Adrenal gland (tissue), 12 donors: ENCODE results near the gene FCN2. TPM values are rescaled to one million over a fixed set of nuclear protein-coding genes. Genes with fewer than 3 reads are reported as not detected.

Source experiments
- DNase-seq, 7 donors: peaks; one replicate each; pipeline ENCODE4 v3.0.0-alpha.2; 2019 to 2020
- H3K27ac ChIP-seq, 5 donors: fragments of 200-600 bp; sonication (generic) in 4 of 5; 1 replicate in 3 of 5; 2 replicates in 2 of 5; pipeline versions ENCODE4 v1.5.1 to v1.8.0; 2016 to 2020; ENCODE audit warnings: mild to moderate bottlenecking in 1 of 5
- H3K27me3 ChIP-seq: fragments of 200-600 bp; 2 replicates; pipeline ENCODE4 v1.8.0; 2021
- H3K36me3 ChIP-seq, 2 donors: fragments of 200-600 bp; replicated peaks in 1 of 2; 1 replicate in 1 of 2; 2 replicates in 1 of 2; pipeline versions ENCODE4 v1.5.1 to v1.8.0; 2018 to 2022
- H3K4me1 ChIP-seq, 2 donors: fragments of 200-600 bp; replicated peaks in 1 of 2; 1 replicate in 1 of 2; 2 replicates in 1 of 2; pipeline versions ENCODE4 v1.5.1 to v1.8.0; 2018 to 2021
- H3K4me3 ChIP-seq, 4 donors: fragments of 200-600 bp; sonication (generic) in 3 of 4; one replicate each; pipeline ENCODE4 v1.5.1; 2016 to 2018
- H3K9me3 ChIP-seq, 3 donors: fragments of 200-600 bp; sonication (generic) in 1 of 3; replicated peaks in 1 of 3; 1 replicate in 2 of 3; 2 replicates in 1 of 3; pipeline versions ENCODE4 v1.5.1 to v1.8.0; 2016 to 2021
- CTCF ChIP-seq, 6 experiments: fragments of 450-650 bp in 4 of 6; fragments of 200-600 bp in 2 of 6; sonication (generic) in 1 of 6; IDR thresholded peaks; 1 replicate in 5 of 6; 2 replicates in 1 of 6; pipeline versions ENCODE4 v1.5.1 to v1.8.0; 2016 to 2021; ENCODE audit warnings: antibody characterized with exemption in 6 of 6, mild to moderate bottlenecking in 2 of 6, moderate library complexity in 1 of 6
- POLR2A ChIP-seq, 2 donors: fragments of 450-650 bp; IDR thresholded peaks; one replicate each; pipeline ENCODE4 v1.6.1; 2017; ENCODE audit warnings: antibody characterized with exemption in 2 of 2, mild to moderate bottlenecking in 2 of 2, moderate library complexity in 1 of 2
- whole genome bisulfite sequencing, 4 donors: extraction: QIAGEN DNeasy Blood & Tissue Kit in 2 of 4; methylation state at CpG; one replicate each; pipeline versions ENCODE4 v1.1.5 to v1.1.7; 2013 to 2017; 5-methylcytosine and 5-hydroxymethylcytosine counted together
- intact Hi-C, 2 donors: fragments of 100-400 bp; cut with DNase I; formaldehyde crosslinking; loops; one replicate each; pipeline versions ENCODE4 v1.14.1 to v1.15.0; 2022 to 2023
- polyA plus RNA-seq, 3 donors: library from polyadenylated mRNA; stranded (reverse); fragments of 200-250 nt in 2 of 3; fragments of 350-450 nt in 1 of 3; fragmentation: Illumina TruSeq in 1 of 3; extraction: RNeasy Lipid Tissue Mini Kit (QIAGEN cat#74804) in 1 of 3; gene quantifications; one replicate each; pipeline ENCODE4 v1.2.3, GENCODE V29; 2013 to 2014
- total RNA-seq, 9 donors: library from RNA; depleted of rRNA in 4 of 9; stranded (reverse); fragments of >200 nt in 4 of 9; fragments of 120-200 nt in 1 of 9; fragmentation: NEBNext Ultra II Directional in 1 of 9; extraction: Animal tissue kit (Norgen Biotek cat#: 25700) in 1 of 9; gene quantifications; one replicate each; pipeline versions ENCODE4 v1.1.0 to v1.2.4, GENCODE V29; 2013 to 2023
- donor health status: healthy with polysubstance abuse.
- donor health status: Bipolar disorder and iron deficiency.
- donor health status: DM: yes; HTN: yes; CAD: no.
- donor health status: DM: no; HTN: no; CAD: no.
- donor health status: DM: no; HTN: no; CAD: no.
- donor health status: DM: yes; HTN: yes; CAD: no.

FCN2 gene
- total and polyA plus RNA-seq, 12 donors = 6.7 to 99.6 (median 31.2) TPM

- WGBS, 4 donors = 83 to 92% (median 86%) methylated on average over 3 of the region's 3 CpGs
- no peak for DNase-seq
- H3K27ac ChIP-seq = no peak overlapping the region
- TF ChIP-seq CTCF (IDR thresholded peaks at IDR 0.05) = no peak
- H3K27me3 ChIP-seq = no peaks in the 10 kb centered on the region
- H3K36me3 ChIP-seq = peaks cover 0 to 4% of the 10 kb centered on the region in 2 donors
- no peaks in the 10 kb centered on the region for H3K4me1 ChIP-seq
- intact Hi-C loops = no loop called here
- no peak overlapping the region for H3K4me3 ChIP-seq
- H3K9me3 ChIP-seq = no peaks in the 10 kb centered on the region
Observed at GRCh38 chr9:134847138-134847537, 33.5 kb upstream of the FCN2 start.

- Histone ChIP-seq H3K27ac (no peak overlapping the region), H3K4me3 (no peak overlapping the region), H3K27me3 (no peaks in the 10 kb centered on the region), H3K9me3 (no peaks in the 10 kb centered on the region), H3K36me3 (no peaks in the 10 kb centered on the region), H3K4me1 (no peaks in the 10 kb centered on the region)
- WGBS, 4 donors = 65 to 75% (median 70%) methylated on average over 11 to 16 of the region's 16 CpGs
- intact Hi-C loops = no loop called here
- DNase-seq = peak in 1 of 7 donors; percentile 11
- TF ChIP-seq POLR2A (IDR thresholded peaks at IDR 0.05) (no peak), CTCF (IDR thresholded peaks at IDR 0.05) (no peak)
Observed at GRCh38 chr9:134847752-134848432, 32.7 kb upstream of the FCN2 start.

- no peak overlapping the region for H3K27ac ChIP-seq
- DNase-seq = peak in 1 of 7 donors; percentile 5
- no peaks in the 10 kb centered on the region for H3K4me1 ChIP-seq
- no peaks in the 10 kb centered on the region for H3K36me3 ChIP-seq
- H3K4me3 ChIP-seq = no peak overlapping the region
- H3K9me3 ChIP-seq = no peaks in the 10 kb centered on the region
- no peaks in the 10 kb centered on the region for H3K27me3 ChIP-seq
- TF ChIP-seq CTCF (IDR thresholded peaks at IDR 0.05) (no peak), POLR2A (IDR thresholded peaks at IDR 0.05) (no peak)
- intact Hi-C loops = no loop called here
- 90 to 91% (median 90%) methylated on average over 4 to 10 of the region's 10 CpGs; no CpG with 5 or more reads in 1 of the 4 donors for WGBS, 4 donors
Observed at GRCh38 chr9:134848504-134848903, 32.1 kb upstream of the FCN2 start.

GRCh38 chr9:134850611-134851010 lies 30.0 kb upstream of the FCN2 start:
- no peaks in the 10 kb centered on the region for H3K4me1 ChIP-seq
- H3K9me3 ChIP-seq = no peaks in the 10 kb centered on the region
- no peaks in the 10 kb centered on the region for H3K36me3 ChIP-seq
- WGBS, 4 donors = 81 to 96% (median 92%) methylated on average over 5 to 9 of the region's 9 CpGs
- H3K27me3 ChIP-seq = no peaks in the 10 kb centered on the region
- no peak for TF ChIP-seq POLR2A (IDR thresholded peaks at IDR 0.05)
- TF ChIP-seq CTCF (IDR thresholded peaks at IDR 0.05) = no peak
- H3K4me3 ChIP-seq = no peak overlapping the region
- no peak overlapping the region for H3K27ac ChIP-seq
- intact Hi-C loops = no loop called here
- DNase-seq = no peak
